NAMALWA (cell line): ENCODE results near the gene NQO2.
A peak's percentile ranks its signal among the peaks of the same experiment; 100 is the strongest.
"Not testable (repeated sequence)": the region's sequence is repeated elsewhere in the genome, so short reads cannot be mapped to it uniquely, and the experiment has no call there.

Source experiments
- DNase-seq: peaks from one replicate; pipeline ENCODE4 v3.0.0-alpha.2; 2015; ENCODE audit warnings: low spot score

NQO2 gene

DNA sequence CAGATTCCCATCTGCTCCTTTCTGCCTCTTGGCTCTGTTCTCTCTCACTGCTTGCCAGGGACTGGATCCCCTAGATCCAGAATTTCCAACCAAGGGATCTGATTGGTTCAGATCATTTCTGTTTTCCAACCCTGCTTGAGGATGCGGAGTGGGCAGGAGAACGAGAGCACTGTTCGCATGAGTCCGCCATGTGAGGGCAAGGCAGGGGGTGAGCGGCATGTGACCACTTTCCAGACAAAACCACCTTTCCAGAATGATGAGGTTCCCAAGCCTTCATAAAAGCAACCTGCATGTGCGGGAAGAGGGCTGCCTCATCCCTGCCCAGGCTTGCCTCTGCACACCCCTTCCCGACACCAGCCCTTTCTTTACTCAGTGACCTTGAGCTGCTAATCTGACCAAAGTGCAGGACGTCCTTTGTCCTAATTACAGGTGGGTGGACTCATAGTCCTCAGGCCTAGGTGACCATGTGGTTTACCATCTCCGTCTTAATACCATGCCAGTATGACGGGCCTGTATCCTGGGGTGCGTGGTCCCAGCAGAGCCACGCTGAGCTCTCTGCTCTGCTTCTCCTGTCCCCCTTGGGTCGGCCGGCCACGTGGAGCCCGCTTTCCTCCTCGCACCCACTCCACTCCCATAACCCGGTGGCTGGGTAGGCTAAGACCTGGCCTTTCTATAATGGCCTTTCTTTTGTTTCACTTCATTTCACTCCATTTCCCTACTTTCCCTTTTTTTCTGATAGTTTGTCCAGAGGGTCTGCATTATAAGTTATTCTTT, 14.4 kb downstream of the NQO2 start:
- no peak for DNase-seq

DNA sequence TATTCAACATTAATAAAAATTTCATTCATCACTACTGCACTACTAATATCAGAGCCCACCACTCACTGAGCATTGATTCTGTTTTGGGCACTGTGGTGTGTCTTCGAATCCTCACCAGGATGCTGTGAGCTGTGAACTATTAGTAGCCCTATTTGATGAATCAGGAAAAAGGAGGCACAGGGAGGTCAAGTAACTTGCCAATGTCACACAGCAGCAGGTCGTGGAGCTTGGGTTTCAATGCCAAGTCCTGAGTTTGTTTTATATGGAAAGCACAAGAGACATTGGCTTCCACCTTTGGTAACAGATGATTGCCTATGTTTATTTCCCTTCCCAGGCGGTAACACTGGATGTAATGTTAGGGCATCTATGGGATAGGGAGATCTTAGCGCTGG, 15.0 kb downstream of the NQO2 start:
- DNase-seq, result no peak

DNA sequence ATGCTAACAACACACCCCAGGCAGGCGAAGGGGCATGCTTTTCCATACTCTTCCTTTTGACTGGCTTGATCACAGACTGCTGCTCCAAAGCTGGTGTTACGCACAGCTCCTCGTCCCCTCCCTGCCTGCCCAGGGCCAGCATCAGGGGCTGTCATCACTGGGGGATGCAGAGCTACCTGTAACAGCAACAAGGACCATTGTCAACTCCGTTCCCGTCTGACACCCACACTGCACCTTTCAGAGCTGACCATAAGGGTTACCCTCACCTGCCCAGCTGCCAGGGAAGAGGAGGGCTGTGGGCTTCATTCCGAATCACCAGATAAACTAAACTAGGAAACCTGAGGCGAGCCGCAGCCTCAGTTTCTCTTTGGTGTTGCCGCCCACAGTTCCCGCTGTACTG, 15.4 kb downstream of the NQO2 start:
- DNase-seq, result no peak

DNA sequence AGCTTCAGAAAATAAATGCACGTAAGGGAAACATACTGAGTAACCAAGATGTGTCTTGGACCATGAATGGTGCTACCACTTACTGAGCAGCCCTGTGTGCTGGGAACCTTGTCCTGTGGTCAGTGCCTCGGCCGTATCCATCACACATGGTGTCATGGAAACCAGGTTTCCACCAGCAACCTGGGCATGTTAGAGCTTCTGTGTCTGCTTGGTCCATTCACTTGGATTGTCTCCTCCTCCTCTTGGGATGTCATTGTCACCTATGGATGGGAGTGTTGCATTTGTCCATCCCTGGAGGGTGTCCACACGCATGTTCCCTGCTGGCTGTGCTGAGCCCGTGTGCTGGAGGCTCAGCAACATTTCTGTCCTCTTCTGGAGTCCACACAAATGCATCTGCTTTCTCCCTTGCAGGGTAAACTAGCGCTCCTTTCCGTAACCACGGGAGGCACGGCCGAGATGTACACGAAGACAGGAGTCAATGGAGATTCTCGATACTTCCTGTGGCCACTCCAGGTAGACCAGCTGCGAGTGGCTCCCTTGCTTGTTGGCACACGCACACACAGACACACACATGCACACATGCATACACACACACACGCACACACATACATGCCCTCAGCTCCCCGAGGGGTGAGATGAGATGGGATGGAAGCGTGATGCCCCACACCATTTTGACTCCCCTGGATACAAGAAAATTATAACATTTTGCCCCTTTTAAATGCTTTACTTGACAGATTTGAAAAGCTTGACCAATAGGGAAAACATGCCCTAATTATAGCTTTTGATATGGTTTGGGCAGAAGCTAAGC, 17.0 kb downstream of the NQO2 start:
- DNase-seq, result no peak

DNA sequence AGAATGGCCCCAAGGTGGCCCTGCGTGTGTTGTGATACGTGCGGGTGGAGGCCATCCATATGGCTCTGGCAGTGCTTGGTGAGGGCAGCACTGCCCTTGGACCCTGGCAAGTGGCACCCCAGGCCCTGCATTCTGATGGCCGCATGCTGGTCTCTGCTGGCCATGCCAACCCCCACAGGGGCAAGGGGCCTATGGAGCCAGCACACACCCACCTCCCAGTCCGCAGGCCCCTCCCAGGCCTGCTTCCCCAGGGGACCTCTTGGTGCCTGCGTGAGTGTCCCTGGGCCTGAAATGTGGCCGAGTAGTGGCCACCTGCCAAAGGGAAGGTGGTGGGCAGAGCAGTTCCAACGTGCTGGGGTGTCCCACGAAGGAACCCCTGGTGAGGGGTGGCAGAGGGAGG, 17.6 kb downstream of the NQO2 start:
- DNase-seq, result no peak

DNA sequence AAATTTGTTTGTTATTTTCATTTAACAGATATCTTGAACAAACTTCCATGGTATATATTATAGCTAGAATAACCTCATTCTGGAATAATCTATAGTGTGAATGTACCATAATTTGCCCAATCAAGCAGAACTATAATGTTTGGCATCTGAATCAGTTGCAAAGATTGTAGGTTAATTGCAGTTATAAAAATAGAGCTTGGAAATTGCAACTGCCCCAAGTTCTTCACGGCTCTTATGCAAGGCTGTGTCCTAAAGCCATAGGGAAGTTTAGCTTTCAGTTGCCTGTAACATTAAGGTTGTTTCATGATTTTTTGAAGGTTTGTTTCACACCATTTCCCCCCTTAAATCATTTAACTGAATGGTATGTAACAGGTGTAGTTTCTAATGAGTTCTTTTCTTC, 19.4 kb downstream of the NQO2 start:
- no peak for DNase-seq

DNA sequence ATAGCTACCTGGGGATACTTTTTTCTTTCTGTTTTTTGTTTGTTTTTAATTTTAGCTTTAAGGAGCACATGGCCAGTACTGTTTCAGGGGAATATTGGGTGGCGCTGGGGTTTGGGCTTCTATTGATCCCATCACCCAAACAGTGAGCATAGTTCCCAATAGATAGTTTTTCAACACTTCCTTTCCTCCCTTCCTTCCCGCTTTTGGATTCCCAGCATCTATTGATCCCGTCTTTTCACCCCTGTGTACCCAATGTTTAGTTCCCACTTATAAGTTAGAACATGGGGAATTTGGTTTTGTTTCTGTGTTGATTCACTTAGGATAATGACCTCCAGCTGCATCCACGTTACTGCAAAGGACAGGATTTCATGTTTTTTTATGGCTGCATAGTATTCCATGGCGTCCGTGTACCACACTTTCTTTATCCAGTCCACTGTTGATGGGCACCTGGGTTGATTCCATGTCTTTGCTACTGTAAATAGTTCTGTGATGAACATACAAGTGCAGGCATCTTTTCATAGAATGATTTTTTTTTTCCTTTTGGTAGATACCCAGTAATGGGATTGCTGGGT, 20.1 kb downstream of the NQO2 start:
- DNase-seq, result no peak

DNA sequence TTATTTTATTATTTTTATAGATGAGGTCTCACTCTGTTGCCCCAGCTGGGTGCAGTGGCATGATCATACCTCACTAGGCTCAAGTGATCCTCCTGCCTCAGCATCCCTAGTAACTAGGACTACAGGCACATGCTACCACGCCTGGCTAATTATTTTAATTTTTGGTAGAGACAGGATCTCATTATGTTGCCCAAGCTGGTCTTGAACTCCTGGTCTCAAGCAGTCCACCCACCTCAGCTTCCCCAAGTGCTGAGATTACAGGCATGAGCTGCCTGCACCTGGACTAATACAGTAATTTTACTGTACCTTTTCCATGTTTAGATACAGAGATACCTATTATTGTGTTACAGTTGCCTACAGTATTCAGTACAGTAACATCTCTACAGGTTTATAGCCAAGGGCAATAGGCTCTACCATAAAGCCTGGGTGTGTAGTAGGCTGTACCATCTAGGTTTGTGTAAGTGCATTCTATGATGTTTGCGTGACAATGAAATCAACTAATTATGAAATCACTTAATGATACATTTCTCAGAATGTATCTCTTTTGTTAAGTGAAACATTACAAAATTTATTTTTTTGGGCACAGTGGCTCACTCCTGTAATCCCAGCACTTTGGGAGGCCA, 21.4 kb downstream of the NQO2 start:
- not testable (repeated sequence) for DNase-seq

DNA sequence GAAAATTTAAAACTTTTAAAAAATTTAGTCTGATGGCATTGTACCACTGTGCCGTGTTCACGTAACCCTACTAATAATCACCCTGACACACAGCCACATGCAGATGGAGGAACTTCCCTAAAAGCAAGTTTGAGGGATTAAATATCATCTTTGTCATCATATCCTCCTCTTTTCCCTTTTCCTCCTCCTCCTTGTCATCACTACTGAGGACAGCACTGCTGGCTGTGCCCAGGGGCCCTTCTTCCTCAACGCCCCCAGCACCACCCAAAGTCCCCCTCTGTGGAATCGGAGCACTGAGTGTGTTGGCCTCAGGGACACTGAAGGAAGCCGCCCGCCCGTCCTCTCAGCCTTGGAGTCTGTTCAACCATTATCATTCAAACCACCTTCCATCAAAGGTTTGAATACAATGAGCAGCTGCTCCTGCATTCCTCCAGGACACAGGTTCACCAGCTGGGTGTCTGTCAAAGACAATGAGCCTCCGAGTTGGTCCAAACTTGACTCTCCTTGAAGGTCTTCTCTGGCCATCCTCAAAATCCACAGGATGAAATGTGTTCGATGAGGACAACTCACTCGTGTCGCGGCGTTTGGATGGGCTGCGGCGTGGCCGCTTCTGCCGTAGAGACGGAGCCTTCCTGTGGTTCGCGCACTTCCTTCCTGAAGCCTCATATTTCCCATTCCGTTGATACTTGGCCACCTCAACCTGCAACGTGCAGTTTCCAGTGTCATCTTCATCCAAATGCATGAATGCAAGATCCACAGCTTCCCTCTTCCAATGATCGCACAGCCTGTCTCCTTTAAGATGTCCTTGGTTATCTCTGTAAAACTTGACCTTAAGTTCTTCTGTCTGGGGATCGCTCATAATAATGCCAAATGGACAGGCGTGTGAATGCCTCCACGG, 23.3 kb downstream of the NQO2 start:
- no peak for DNase-seq

DNA sequence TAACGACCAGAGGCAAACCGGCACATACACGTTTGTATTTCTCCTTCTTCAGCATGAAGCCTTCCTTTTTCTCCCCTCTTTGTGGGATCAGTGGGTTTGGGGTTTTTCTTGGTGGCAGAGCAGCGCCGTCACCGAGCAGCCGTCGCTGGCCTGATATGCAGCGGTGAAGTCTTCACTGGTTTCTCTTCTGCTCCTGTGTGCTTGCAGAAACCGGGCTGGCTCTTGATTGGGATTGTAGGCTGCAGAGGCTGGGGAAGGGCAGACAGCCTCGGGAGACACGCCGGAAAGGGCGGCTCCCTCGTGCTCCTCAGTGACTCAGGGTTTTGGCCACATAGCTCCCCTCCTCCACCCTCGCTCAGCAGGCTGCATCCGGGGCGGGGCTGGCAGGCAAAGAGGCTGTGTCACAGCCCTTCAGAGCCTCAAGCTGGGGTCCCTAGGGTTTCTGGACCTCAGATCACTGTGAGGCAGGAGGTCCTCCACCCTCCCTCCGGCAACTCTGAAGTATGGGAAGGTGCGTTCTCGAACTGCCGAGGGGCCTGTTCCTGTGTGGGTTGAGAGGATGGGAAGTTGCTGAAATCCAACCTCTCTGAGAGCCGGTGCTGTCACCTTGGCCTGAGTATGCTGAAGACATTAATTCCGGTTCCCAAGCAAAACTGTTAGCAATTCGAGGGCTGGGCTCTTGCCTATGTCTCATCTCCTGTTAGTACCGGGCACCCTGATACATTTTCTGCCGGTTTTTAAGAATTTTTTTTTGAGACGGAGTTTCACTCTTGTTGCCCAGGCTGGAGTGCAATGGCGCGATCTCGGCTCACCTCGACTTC, 24.2 kb downstream of the NQO2 start:
- DNase-seq, result peak; percentile 82

DNA sequence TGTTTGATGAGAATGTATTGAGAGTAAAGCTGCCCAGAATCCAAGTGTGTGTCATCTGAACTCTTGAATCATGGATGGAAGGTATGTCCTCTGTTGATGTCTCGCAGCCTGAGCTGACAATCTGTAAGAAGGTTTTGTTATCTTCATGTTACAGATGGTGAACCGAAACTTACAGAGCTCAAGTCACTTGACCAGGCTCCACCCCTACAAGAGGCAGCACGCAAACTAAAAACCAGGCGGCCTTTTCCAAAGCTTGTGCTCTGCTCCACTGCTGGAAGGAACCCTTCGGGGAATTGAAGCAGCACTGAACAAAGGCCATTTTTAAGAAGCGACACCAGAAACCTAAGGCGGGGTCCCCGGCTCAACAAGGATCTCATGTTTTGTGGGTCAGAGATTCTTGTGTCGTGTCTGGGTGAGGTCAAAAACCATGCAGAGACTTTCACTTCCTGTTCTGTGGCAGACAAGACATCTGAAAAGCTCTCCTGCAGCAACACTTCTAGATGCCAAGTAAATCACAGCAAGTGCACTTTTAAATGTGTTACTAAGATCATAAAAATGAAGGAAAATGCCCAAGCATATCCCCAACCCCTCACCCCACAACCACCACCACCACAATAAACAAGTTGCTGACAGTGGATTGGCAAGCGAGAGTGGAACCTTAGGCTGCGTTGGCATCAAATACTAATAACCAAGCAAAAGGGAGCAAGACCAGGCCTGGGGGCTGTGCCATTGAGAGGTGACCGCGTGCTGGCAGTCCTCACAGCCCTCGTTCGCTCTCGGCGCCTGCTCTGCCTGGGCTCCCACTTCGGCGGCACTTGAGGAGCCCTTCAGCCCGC, 27.3 kb downstream of the NQO2 start:
- peak; percentile 91 for DNase-seq

DNA sequence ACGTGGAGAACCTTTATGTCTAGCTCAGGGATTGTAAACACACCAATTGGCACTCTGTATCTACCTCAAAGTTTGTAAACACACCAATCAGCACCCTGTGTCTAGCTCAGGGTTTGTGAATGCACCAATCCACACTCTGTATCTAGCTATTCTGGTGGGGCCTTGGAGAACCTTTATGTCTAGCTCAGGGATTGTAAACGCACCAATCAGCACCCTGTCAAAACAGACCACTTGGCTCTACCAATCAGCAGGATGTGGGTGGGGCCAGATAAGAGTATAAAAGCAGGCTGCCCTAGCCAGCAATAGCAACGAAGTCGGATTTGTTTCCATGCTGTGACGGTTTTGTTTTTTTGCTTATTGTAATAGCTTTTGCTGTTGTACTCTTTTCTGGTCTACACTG, 28.5 kb downstream of the NQO2 start:
- DNase-seq, result not testable (repeated sequence)

DNA sequence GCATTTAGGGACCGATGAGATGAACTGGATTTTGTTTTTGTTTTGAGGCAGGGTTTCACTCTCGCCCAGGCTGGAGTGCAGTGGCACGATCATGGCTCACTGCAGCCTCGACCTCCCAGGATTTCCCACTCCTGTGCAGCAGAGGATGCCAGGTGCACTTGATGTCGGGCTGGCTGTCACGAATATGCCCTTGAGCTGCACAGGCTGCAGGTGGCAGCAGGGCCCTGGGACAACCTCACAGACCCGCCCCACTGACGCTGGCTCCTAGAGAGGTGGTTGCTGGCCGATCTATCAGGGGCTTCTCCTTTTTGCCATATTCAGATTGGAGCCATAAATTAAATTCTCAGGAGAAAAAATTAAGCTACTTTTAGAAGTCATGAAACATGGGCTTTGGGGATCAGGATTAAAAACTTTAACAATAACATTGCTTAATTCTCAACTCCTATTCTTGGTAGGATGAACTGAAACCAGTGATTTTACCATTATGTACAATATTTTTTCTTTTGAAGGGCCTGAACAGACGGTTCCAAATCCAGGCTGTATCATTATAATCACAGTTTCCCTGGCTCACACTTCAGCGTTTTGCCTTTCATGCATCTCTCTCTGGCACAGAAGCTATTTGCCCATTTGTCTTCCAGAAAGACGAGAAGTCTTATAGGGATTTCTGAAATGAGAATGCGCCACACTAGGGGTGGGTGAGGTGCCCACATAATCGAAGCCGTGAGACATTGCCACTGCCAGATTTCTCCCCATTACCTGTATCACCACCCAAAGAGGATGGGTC, 32.4 kb downstream of the NQO2 start:
- peak; percentile 66 for DNase-seq

DNA sequence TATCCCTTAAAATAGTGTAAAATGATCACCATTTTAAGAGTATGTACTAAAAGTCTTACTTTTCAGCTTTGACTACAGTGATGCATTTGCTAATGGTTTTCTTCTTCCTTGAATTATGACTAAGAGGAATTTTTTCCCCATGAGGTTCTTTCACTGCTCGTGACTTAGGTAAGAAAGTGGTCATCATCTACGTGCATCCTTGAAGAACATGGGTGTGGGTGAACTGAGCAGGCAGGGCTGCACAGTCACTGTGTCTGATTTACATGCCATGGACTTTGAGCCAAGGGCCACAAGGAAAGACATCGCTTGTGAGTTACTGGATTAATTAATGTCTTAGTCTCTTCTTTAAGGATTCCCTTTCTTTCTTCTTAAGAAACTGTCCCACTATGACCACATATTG, 33.3 kb downstream of the NQO2 start:
- DNase-seq, result no peak

DNA sequence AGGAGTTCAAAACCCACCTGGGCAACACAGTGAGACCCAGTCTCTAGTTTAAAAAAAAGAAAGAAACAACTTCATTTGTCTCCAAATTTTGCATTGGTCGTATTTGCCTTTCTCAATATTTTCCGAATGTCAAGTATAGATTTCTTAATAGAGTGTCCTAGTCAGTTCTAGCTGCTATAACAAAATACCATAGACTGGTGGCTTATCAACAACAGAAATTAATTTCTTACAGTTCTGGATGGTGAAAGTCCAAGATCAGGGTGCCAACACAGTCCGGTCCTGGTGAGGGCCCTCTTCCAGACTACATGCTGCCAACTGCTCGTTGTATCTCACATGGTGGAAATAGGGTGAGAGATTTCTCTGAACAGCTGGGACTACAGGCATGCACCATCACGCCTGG, 34.0 kb downstream of the NQO2 start:
- no peak for DNase-seq

DNA sequence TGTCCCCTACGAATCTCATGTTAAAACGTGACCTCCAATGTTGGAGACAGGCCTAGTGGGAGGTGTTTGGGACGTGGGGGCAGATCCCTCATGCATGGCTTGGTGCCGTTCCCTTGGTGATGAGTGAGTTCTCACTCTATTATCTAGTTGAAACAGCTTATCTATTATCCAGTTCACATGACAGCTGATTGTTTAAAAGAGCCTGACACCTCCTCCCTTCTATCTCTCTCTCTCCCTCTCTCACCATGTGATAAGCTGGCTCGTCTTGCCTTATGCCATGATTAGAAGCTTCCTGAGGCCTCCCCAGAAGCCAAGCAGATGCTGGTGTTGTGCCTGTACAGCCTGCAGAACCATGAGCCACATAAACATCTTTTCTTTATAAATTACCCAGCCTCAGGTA, 35.7 kb downstream of the NQO2 start:
- DNase-seq, result no peak

DNA sequence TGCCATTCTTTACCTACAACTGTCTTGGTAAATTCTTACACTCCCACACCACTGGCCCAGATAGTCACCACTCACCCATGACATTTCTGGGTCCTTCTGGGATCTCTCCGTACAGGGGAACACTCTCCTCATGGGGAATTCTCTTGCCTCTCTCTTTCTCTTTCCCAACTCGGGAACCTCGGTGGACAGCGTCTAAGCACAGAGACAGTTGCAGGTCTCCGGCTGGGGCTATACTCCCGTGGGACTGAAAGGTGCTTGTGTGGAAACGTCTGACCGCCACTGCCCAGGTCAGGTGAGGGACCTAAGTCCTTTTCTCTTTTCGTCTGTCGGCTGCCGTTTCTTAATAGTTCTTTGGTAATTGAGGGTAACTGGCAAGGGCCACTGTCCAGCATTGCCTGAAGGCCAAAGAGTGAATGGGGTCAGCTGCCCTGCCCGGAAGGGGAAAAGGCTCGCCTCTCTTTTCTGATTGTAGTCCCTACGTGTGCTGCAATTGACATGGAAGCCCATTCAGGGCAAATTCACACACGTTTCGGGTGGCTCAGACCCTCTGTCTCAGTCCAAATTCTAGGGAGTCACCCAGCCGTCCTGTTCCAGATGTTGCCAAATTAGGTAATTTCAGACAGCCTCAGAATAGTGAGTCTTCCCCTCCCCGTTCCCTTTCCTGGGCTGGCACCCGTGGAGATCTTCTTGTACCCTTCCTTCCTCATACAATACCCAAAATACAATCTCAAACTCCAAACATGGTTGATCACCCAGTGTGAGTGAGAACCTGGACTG, 37.4 kb downstream of the NQO2 start:
- no peak for DNase-seq

DNA sequence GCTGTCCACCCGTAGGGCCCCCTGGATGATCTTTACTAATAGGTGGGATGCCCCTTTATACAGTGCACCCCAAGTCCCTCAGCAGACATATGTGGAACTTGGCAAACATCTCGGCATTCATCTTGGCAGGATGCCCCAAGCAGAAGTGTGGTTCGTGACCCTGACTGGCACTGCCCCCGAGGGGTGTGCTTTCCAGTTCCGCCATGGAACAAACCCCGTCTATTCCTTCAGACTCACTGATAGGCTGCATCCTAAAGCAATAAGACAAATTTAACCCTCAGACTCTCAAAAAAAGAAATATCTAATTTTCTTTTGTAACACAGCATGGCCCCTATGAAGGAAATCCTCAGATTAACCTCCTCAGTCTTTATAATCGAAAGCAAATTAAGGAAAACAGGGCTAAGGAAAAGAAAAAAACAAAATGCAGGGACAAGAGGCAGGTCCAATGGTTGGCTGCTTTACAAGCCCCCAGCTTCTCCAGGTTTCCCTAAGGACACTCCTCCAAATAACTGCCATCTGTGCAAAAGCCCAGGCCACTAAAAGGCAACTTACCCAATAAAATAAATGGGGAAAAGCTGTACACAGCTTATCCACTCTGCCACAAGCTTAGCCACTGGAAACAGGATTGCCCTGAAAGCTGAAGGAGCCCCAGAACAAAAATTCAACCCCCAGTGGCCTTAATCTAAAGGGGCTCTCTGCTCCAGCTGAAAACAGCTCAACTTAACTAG, 38.1 kb downstream of the NQO2 start:
- DNase-seq, result no peak
